ENCODE results near the gene ACSL1.

ACSL1 gene

GRCh38 chr4:184706453-184706852 is 119.3 kb downstream of the ACSL1 start:
- no peak for DNase-seq

DNA sequence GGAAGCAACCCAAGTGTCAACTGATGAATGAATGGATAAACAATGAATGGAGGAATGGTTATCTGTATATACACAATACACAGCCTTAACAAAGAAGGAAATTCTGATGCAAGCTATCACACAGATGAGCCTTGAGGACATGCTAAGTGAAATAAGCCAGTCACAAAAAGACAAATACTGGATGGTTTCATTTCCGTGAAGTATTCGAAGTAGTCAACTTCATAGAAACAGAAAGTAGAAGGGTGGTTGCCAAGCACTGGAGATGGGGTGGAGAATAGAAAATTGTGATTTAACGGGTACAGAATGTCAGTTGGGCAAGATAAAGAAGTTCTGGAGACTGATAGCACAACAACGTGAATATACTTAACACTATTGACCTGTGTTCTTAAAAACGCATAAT is 120.1 kb downstream of the ACSL1 start:
- no peak for DNase-seq
